Testis (tissue), 3 donors: ENCODE data around the gene SMIM5. TPM values are rescaled to one million over a fixed set of nuclear protein-coding genes. Genes with fewer than 3 reads are reported as not detected.

ENCODE experiments used
- DNase-seq: peaks from one replicate; pipeline ENCODE4 v3.0.0-alpha.2; 2019
- H3K27ac ChIP-seq, 2 donors: fragments of 200-600 bp; sonication (generic); one replicate each; pipeline ENCODE4 v1.5.1; 2019
- H3K27me3 ChIP-seq: fragments of 200-600 bp; sonication (generic); one replicate; pipeline ENCODE4 v1.5.1; 2019
- H3K36me3 ChIP-seq: fragments of 200-600 bp; sonication (generic); one replicate; pipeline ENCODE4 v1.5.1; 2017; ENCODE audit warnings: low read depth; ENCODE audit errors: missing control alignments
- H3K4me1 ChIP-seq: fragments of 200-600 bp; sonication (generic); one replicate; pipeline ENCODE4 v1.5.1; 2019
- H3K4me3 ChIP-seq, 2 donors: fragments of 200-600 bp; sonication (generic); one replicate each; pipeline ENCODE4 v1.5.1; 2017 to 2019
- H3K9me3 ChIP-seq: fragments of 200-600 bp; sonication (generic); one replicate; pipeline ENCODE4 v1.5.1; 2017
- CTCF ChIP-seq, 3 experiments: fragments of 450-650 bp in 2 of 3; fragments of 200-600 bp in 1 of 3; sonication (generic) in 1 of 3; IDR thresholded peaks; one replicate each; pipeline ENCODE4 v1.5.1; 2016 to 2019; ENCODE audit warnings: antibody characterized with exemption in 3 of 3, mild to moderate bottlenecking in 2 of 3, moderate library complexity in 1 of 3
- POLR2A ChIP-seq: fragments of 450-650 bp; IDR thresholded peaks from one replicate; pipeline ENCODE4 v1.6.1; 2017; ENCODE audit warnings: antibody characterized with exemption, mild to moderate bottlenecking, moderate library complexity
- WGBS, 2 donors: methylation state at CpG; one replicate each; pipeline ENCODE4 v1.1.5; 2018; 5-methylcytosine and 5-hydroxymethylcytosine counted together
- intact Hi-C: fragments of 100-400 bp; cut with DNase I; formaldehyde crosslinking; loops from one replicate; pipeline ENCODE4 v1.15.1; 2023; ENCODE audit warnings: low total_unique reads
- polyA plus RNA-seq: library from polyadenylated mRNA; stranded (reverse); fragments of 350-450 nt; fragmentation: Illumina TruSeq; extraction: RNeasy Lipid Tissue Mini Kit (QIAGEN cat#74804); gene quantifications from one replicate; pipeline ENCODE4 v1.2.3, GENCODE V29; 2014; ENCODE audit warnings: low read depth, low replicate concordance; ENCODE audit not compliant: insufficient read depth
- total RNA-seq, 2 donors: library from RNA; depleted of rRNA; stranded (reverse); fragments of >200 nt; gene quantifications; one replicate each; pipeline ENCODE4 v1.2.3, GENCODE V29; 2016

Gene SMIM5
- total and polyA plus RNA-seq, 3 donors from 2014 or later: 1.9 to 2.0 (median 2.0) TPM

- no peaks in the 10 kb centered on the region for H3K36me3 ChIP-seq
- H3K27ac ChIP-seq: peak overlapping the region; percentile 76 to 94
- H3K27me3 ChIP-seq: no peaks in the 10 kb centered on the region
- intact Hi-C loops: no loop called here
- peak; percentile 73 to 89 (median 87) for TF ChIP-seq CTCF (IDR thresholded peaks at IDR 0.05)
- TF ChIP-seq POLR2A: no peak
- 3 to 6% methylated on average over 23 to 91 of the region's 100 CpGs for WGBS, 2 donors
- H3K4me3 ChIP-seq: peak overlapping the region; percentile 68 to 77
- H3K9me3 ChIP-seq: no peaks in the 10 kb centered on the region
- DNase-seq: peak; percentile 97
- H3K4me1 ChIP-seq: peaks cover 14% of the 10 kb centered on the region
Measured at GRCh38 chr17:75589012-75589918, 44.0 kb upstream of the SMIM5 start.

- TF ChIP-seq CTCF (IDR thresholded peaks at IDR 0.05): no peak
- TF ChIP-seq POLR2A: no peak
- Histone ChIP-seq H3K27me3 (no peaks in the 10 kb centered on the region), H3K27ac (peak overlapping the region; percentile 76 to 94), H3K4me3 (peak overlapping the region; percentile 68 to 77), H3K36me3 (no peaks in the 10 kb centered on the region), H3K9me3 (no peaks in the 10 kb centered on the region), H3K4me1 (peaks cover 14% of the 10 kb centered on the region)
- intact Hi-C loops: no loop called here
- 49 to 61% methylated on average over 9 to 28 of the region's 29 CpGs for WGBS, 2 donors
- no peak for DNase-seq
Measured at GRCh38 chr17:75589919-75590303, 43.3 kb upstream of the SMIM5 start.

- H3K27ac ChIP-seq: no peak overlapping the region
Measured at GRCh38 chr17:75590314-75590761, 42.9 kb upstream of the SMIM5 start.

DNA sequence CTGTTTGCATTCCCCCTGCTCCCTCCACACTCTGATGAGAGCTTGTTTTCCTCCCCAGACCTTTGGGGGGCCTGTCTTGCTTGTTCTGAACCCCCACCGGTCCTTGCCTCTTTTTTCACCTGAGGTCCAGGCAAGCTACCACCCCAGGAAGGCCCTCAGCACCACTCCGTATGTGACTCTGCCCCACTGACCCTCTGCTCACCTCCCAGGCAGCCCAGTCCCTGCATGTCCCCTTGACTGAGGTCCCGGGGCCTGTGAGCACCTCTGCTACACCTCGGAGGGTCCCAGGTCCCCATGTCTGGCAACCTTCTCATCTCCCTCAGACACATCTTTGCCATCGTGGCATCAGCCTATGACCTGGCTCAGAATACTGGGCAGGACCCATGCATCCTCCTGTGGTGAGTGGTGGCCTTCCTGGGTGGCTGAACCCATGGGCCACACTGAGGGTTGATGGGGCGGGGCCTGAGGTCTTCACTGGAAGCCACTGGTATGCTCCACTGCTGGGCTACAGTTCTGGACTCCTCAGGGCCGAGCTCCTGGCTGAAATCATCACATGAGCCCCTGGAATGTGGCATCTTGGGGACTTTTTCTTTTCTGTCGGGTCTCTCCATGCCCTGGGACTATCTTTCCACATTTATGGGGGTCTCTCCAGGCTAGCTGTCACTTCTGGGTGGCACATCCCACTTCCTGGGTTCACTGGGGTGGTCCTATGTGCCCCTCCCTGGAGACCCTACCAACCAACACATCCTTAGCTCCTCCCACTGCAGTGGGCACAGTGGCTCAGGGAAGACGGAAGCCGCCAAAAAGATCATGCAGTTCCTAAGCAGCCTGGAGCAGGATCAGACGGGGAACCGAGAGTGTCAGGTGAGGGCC is 42.1 kb upstream of the SMIM5 start:
- TF ChIP-seq POLR2A (no peak), CTCF (IDR thresholded peaks at IDR 0.05) (no peak)
- WGBS, 2 donors: 84 to 86% methylated on average over 8 to 12 of the region's 12 CpGs
- intact Hi-C loops: no loop called here
- peaks cover 14% of the 10 kb centered on the region for H3K4me1 ChIP-seq
- H3K9me3 ChIP-seq: no peaks in the 10 kb centered on the region
- H3K4me3 ChIP-seq: no peak overlapping the region
- H3K27ac ChIP-seq: no peak overlapping the region
- H3K36me3 ChIP-seq: no peaks in the 10 kb centered on the region
- H3K27me3 ChIP-seq: no peaks in the 10 kb centered on the region
- DNase-seq: no peak

More at GRCh38 chr17:75590314-75590761, 42.9 kb upstream of the SMIM5 start:
- TF ChIP-seq CTCF (IDR thresholded peaks at IDR 0.05) (no peak), POLR2A (no peak)
- no peaks in the 10 kb centered on the region for H3K36me3 ChIP-seq
- no peak overlapping the region for H3K4me3 ChIP-seq
- no peaks in the 10 kb centered on the region for H3K27me3 ChIP-seq
- 76 to 78% methylated on average over 8 of the region's 8 CpGs for WGBS, 2 donors
- intact Hi-C loops: no loop called here
- peaks cover 14% of the 10 kb centered on the region for H3K4me1 ChIP-seq
- no peak for DNase-seq
- no peaks in the 10 kb centered on the region for H3K9me3 ChIP-seq
